HG03439 (cell line): Measurements from ENCODE around the gene ZNF532.
"Not testable (repeated sequence)": the region's sequence is repeated elsewhere in the genome, so short reads cannot be mapped to it uniquely, and the experiment has no call there.

Experiments
- ATAC-seq: cut with Tn5 transposase; IDR thresholded peaks from one replicate; pipeline ENCODE4 v1.9.1; 2021; ENCODE audit warnings: mild to moderate bottlenecking, moderate library complexity; ENCODE audit not compliant: unreplicated experiment

Gene ZNF532

DNA sequence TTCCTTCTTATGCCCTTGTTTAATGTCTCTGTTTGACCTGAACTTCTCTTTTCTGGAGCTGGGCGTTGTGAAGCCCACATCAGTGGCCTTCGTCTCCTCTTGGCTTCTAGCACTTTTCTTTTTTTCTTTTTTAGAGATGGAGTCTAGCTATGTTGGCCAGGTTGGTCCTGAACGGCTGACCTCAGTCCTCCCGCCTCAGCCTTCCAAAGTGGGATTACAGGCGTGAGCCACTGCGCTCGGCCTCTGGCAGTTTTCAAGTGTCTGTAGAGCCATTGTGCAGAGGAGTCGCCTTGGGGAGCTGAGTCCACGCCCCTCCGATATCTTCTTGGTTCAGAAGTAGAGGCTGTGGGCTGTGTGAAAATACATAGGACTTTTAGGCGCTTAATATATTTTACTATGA is 36.5 kb downstream of the ZNF532 start:
- no peak for ATAC-seq

DNA sequence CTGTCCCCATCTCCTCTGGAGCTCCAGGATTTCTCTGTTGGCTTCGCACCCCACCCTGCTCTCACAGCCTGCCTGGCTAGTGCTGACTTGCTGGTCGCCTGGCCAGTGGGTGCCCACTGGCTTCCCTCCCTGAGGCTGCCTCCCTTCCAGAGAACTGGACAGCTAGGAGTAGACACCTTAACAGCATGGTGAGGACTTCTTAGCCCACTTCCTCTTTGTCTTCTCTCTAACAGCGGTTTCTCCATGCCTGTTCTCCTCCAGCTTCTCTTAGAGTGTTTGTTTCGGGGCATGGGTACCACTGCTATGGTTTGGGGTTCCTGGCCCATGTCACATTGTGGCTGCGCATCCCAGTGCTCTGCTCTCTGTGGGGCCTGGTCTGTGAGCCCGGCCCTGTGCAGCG is 37.1 kb downstream of the ZNF532 start:
- ATAC-seq = no peak

DNA sequence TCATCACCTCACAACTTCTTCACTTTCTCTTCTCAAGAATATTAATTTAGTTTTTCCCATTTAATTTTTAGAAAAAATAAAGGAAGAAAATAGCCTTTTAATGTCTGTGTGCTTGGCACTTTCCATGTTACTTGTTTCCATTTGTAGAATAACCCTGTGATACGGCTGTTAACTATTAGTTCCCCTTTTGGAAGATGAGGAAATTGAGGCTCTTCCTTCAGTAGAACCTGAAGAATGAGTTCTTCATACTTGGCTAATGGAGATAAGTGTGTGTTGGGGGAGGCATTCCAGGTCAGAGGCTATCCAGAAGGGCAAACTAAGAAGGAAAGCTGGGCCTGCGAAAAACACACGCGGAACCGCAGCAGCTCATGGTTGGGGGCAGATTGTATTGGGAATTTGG is 38.3 kb downstream of the ZNF532 start:
- ATAC-seq = no peak

DNA sequence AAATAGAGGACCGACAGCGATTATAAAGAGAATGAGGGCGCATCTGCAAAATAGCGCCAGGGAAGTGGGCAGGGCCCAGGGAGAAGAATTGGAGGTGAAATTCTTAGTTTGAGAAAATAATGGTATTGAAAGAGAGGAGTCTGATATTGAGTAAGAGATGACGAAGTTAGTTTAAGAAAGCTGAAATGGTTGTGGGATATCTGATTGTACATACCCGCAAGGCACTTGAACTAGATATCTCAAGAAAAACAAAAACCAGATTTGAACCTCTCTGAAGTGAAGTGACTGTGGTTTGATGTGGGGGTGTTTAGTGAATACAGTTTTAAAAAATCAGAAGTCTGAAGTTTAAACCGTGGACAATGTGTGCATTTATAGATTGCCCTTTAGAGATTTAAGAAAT is 38.9 kb downstream of the ZNF532 start:
- ATAC-seq = no peak

DNA sequence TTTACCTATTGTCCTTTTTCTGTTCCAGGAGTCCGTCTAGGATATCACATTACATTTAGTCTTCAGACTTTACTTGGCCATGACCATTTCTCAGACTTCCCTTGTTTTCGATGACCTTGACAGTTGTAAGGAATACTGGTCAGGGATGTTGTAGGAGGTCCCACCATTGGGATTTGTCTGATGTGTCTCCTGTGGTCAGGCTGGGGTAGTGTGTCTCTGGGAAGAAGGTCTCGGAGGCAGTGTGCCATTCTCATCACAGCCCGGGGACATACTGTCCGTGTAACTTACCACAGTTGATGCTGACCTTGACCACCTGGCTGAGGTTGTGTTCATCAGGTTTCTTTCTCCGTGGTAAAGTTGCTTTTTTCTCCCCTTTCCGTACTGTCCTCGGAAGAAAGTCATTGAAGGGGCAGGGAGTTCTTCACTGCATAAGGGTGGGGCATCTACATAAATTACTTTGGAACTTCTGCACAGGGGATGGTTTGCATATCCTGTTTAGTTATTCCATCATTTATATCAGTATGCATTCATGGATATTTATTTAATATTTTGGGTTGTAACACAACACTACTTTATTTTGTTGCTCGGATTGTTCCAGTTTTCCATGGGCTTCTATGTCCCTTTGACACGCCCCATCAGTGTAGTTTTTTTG is 41.2 kb downstream of the ZNF532 start:
- no peak for ATAC-seq

DNA sequence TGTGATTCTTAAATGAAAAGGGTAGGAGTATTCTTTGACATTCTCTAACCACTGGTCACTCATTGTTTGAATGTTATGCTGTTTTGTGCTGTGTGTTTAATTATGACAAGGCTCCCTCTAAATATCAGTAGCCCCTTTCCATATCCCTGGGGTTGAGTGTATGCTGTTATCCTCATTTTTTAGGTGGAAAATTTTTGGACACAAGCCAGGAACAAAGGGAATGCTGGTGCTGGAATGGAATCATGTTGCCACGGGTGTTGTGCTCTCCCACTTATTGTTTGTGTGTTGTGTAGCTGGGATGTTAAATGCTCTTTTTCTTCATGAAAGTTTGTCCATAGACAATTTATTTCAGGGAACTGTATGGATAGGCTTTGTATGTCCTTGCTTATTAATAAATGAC is 43.3 kb downstream of the ZNF532 start:
- ATAC-seq = no peak

DNA sequence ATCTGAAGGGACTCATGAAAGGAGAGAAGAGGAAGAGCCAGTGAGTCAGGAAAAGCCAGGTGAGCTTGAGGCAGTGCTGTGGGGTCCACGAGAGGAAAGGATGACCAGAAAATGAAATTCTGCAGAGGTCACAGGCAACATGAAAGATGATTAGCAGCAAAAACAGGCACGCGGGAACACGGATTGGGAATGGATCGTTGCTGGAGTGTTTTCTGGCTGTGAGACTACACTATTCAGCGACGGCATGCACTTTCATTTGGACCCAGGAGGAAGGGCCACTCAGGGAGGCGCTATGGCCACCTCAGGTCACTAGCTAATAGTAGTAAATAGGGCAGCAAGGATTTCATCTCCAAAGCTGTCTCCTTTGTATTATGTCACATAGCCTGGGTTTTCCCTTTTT is 44.8 kb downstream of the ZNF532 start:
- no peak for ATAC-seq

DNA sequence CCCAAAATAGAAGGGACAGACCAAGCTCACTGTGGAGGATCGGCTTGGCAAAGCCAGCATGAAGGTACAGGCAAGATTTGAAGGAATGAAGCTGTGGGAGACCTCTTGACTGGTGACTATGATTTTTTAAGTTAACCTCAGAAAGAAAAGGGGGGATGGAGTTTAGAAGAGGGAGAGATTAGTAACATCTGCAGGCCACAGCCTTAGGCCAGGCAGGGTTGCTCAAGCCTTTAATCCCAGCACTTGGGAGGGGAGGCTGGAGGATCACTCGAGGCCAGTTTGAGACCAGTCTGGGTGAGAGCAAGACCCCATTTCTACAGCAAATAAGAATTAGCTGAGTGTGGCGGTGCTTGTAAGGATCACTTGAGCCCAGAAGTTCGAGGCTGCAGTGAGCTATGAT is 46.6 kb downstream of the ZNF532 start:
- ATAC-seq = no peak

DNA sequence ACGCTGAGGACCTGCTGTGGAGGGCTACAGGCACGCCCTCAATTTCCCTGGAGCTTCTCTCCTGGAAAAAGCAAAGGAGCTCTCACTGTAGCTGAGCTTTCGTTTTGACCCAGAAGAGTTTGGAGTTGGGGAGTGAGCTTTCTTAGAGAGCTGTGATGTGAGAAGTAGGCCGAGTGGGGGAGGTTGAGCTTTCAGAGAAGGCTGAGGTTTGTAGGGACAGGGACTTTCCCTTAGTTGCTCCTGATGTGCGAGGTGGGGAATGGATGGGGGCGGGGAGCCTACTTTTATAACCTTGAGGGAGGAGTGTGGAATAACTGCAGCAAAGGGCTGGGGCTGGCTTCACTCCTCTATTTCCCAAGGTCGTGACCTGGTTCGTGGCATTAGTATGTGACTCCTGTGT is 47.1 kb downstream of the ZNF532 start:
- ATAC-seq = no peak

DNA sequence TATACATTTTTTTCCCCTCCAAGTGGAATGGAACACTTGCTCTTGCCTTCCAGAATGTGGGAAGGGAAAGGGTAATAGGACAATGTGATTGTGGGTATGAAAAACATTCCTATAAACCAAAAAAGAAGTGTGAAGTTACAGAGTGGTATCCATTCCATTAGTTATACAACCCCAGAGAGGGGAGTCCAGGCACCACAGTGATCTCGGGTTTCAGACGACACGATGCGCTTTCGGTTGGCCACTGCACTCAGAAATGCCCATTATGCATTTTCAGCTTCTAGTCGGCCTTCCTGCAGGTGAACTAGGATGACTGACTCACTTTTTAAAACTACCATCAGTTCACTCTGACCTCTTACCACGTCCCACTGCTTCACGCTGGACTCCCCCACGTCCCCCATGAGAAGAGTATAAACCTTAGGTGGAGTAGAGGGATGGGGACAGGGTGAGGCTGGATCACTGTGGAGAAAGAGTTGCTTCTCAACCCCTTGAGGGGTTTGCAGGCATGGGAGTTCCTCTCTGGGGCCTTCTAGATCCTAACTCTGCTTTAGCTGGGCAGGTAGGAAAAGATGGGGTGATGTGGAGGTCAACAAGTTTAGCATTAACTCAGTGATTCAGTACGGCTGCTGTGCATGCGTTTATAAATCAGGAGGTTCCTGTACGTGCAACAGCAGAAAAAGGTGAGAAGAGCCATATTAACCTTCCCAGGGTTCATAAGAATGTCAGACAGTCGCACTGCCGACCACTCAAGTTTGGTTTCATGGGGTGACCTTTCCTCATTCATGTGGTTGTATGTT is 50.5 kb downstream of the ZNF532 start:
- ATAC-seq = no peak

DNA sequence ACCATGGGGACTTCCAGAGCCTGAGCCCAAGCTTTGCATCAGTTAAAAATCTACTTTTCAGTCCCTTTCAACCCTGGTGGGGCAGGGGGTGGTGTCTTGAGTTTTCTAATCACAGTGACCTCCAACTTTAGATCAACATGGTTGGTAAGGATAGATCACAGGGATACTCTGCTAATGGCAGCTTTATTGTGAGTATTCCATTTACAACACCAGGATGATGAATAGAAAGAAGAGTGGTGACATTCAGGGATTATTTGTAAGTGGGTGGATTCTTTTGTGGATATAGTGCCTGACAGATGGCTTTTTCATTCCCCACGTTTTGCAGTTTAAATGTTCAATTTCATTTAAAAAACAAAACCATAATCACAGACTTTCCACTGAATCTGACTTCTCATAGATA is 51.3 kb downstream of the ZNF532 start:
- no peak for ATAC-seq

DNA sequence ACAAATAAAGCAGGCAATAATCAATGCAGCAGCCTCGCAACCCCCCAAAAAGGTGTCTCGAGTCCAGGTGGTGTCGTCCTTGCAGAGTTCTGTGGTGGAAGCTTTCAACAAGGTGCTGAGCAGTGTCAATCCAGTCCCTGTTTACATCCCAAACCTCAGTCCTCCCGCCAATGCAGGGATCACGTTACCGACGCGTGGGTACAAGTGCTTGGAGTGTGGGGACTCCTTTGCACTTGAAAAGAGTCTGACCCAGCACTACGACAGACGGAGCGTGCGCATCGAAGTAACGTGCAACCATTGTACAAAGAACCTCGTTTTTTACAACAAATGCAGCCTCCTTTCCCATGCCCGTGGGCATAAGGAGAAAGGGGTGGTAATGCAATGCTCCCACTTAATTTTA is 55.3 kb downstream of the ZNF532 start:
- ATAC-seq = not testable (repeated sequence)

DNA sequence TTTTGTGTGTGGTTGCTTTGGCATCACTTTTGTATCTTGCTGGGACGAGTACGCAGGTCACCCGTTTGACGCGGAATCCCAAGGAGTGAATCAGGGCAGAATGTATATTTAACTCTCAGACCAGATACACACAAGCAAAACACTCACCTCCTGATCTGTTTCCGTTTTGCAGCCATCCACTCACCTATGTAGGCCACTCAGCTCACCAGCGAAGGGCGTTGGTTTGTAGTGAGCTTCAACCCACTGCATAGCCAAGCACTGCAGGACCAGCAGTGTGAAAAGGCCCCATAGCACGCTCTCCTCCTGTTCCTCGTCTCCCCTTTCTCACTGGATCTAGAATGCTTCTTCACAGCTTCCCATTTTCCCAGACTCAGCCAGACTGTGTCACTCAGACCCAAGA is 58.3 kb downstream of the ZNF532 start:
- ATAC-seq = no peak

DNA sequence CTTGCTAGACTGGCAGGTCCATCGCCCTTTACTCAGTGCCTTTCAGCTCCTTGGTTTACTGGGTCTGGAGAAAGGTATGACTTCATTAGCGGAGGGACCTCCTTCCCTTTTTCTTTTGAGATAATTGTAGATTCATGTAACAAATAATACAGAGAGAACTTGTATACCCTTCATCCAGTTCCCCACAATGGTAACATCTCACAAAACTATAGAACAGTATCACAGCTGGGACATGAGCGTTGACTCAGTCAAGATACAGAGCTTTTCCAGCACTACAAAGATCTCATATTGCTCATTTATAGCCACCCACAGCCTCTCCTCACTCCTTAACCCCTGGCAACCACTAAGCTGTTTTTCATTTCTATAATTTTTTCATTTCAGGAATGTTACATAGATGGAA is 59.8 kb downstream of the ZNF532 start:
- no peak for ATAC-seq

DNA sequence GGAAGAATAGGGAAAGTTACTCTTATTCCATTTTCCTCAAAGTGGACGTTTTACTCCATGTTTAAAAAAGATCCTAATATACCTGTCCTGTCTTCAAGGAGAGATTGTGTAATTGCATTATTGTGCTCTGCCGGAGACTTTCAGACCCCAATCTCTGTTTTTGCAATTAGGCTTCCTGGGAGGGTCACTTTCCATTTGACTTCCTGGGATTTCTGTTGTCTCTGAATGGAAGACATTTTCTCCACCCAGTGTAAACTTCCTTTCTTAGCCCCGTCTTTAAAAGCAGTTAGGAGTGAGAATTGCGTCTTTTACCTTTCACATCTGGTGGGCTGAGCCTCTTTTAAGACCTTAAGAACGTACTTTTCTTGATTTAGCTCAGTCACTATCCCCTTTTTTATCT is 63.0 kb downstream of the ZNF532 start:
- no peak for ATAC-seq

DNA sequence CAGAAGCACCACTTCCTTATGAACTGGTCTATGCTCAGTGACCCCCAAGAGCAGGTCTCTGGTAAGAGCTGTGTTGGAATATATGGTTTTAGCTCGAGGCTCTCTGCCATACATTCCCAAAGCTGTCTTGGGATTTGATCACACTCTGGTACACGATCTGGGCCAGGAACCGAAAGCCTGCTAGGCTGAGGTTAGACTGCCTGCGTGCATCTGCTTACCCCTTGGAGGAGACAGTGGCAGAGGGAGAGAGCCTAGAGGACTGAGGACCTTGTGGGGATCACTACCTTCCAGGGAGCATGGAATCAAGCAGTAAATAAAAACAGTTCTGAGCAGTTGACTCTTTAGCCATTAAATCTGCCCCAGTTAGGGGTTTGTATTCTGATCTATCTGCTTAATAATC is 63.7 kb downstream of the ZNF532 start:
- ATAC-seq = no peak

DNA sequence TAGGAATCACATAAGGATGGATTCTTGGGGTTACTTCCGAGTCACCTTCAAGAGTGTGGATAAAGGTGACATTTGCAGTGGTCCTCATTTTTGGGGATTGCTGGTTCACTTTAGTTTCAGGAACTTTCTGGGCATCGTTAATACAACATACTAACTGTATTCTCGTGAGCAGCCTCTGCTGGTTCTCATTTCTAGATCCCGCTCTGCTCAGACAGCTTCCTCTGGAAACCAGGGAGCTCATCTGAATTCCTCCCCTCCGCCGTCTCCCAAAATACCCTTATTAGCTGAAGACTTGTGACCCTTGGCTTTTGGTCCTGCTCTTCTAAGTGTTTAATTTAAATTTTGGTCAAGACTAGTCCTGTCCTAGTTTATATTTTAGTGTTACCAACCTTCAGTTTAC is 64.5 kb downstream of the ZNF532 start:
- no peak for ATAC-seq

DNA sequence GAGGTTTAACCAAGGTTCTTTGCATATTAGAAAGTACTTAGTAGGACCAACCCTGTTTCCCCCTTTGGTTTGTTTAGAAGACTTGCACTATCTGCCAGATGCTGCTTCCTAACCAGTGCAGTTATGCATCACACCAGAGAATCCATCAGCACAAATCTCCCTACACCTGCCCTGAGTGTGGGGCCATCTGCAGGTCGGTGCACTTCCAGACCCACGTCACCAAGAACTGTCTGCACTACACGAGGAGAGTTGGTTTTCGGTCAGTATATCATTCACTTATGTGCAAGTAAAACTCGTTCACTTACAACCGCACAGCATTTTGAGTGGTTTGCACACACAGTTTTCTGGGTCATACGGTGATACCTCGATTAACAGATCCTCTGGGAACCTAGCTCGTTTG is 69.7 kb downstream of the ZNF532 start:
- no peak for ATAC-seq

DNA sequence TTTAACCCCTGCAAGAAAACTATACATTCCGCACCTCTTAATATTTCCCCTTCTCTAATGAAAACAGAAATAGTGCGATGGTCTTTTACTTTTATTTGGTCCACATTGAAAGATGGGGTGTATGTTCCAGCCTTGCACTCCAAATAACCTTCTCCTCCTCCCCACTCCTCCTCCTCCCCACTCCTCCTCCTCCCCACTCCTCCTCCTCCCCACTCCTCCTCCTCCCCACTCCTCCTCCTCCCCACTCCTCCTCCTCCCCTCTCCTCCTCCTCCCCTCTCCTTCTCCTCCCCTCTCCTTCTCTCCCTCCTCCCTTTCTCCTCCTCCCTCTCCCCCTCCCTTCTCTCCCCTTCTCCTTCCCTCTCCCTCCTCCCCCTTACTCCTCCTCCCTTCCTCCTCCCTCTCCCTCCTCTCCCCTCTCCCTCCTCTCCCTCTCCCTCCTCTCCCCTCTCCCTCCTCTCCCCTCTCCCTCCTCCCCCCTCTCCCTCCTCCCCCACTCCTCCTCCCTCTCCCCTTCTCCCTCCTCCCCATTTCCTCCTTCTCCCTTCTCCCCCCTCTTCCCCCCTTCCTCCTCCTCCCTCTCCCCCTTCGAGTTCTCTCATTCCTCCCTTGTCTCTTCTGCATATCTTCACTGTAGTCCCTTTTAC is 70.4 kb downstream of the ZNF532 start:
- no peak for ATAC-seq

DNA sequence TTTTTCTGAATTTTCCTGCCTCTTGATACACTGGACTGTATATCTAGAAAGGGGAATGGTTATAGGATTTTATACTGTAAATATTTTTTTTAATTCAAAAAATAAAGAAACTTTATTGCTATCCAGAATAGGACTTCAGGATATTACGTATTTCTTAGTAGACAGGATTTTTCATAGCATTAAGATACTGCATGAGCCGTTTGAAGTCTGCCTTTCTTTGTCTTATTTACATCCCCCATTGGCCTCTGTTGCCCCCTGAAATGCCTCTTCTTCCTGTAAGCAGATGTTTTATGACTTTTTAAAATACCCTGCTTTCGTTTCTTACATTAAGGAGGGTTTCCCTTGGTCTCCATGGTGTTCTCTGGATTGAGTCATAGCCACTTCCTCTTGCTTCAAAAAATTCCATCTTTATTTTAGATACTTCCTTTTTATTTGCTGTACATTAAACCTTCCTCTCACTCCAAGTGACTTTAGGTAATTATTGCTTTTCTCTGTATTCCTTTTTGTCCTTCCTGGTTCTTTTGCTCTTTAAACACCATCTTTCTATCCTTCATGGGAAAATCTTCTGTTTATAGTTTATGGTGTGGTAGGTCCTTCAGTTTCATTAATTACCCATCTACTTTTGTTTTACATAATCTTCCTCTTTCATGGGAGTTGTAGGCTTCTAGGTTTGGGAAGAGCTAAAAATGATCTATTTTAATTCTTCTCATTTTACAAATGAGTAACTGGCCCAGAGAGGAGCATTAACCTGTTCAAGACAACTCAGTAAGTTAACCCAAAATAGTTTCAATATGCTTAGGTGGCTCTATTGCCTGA is 72.6 kb downstream of the ZNF532 start:
- no peak for ATAC-seq

DNA sequence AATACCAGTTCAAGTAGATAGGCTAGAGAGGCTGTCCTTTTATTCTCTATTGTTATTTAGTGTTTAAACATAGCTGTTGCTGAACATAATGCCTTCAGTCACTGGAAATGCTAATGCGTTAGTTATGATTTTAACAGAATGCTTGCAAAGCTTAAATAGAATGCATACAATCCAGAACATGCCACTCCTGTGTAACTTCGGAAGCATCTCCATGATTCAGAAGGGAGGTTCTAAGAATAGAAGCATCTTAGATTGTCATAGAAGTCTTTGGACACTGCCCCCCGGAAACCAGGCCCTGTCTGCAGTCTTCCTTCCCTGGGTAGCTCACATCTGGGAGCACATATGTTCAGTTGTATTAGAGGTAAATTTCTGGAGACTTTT is 73.2 kb downstream of the ZNF532 start:
- no peak for ATAC-seq
